WI38 (cell line): ENCODE measurements around the gene FBXO21.

Experiments
- H3K4me3 ChIP-seq: 2 replicates; pipeline ENCODE4 v1.5.1; 2011; ENCODE audit warnings: low read depth, mild to moderate bottlenecking, control low read depth, low read length
- CTCF ChIP-seq: IDR thresholded peaks from 2 replicates; pipeline ENCODE4 v1.5.1; 2012; ENCODE audit warnings: low read depth, mild to moderate bottlenecking, control low read depth, low read length

The FBXO21 gene

GRCh38 chr12:117125272-117125613 is 65.0 kb downstream of the FBXO21 start:
- no peak overlapping the region for H3K4me3 ChIP-seq
- TF ChIP-seq CTCF: no peak

GRCh38 chr12:117124421-117125271 is 65.6 kb downstream of the FBXO21 start:
- TF ChIP-seq CTCF: no peak
- H3K4me3 ChIP-seq: no peak overlapping the region

- no peak overlapping the region for H3K4me3 ChIP-seq
- TF ChIP-seq CTCF: no peak
Measured at GRCh38 chr12:117121441-117121840, 68.8 kb downstream of the FBXO21 start.

GRCh38 chr12:117120787-117121186 is 69.5 kb downstream of the FBXO21 start:
- no peak for TF ChIP-seq CTCF

GRCh38 chr12:117119592-117120198 is 70.6 kb downstream of the FBXO21 start:
- no peak overlapping the region for H3K4me3 ChIP-seq
- peak; percentile 42 for TF ChIP-seq CTCF

More at GRCh38 chr12:117120787-117121186, 69.5 kb downstream of the FBXO21 start:
- H3K4me3 ChIP-seq: no peak overlapping the region

- H3K4me3 ChIP-seq: no peak overlapping the region
Measured at GRCh38 chr12:117118838-117119591, 71.3 kb downstream of the FBXO21 start.

More at GRCh38 chr12:117118838-117119591, 71.3 kb downstream of the FBXO21 start:
- no peak for TF ChIP-seq CTCF
